HEK293 (cell line): ENCODE data around the gene MED25.

Experiments
- CTCF ChIA-PET: fragments of 350-600 bp; formaldehyde crosslinking; extraction: SDS; loops from one replicate; lab custom pipeline; 2021; ENCODE audit warnings: antibody characterized with exemption; lab: Yijun Ruan, JAX
- POLR2A ChIA-PET: fragments of 300-600 bp; formaldehyde crosslinking; extraction: SDS; loops from one replicate; lab custom pipeline; 2020; ENCODE audit warnings: antibody characterized with exemption, inconsistent platforms; lab: Yijun Ruan, JAX
- H3K27ac ChIP-seq: fragments of 200-500 bp; sonication (Bioruptor generic); 2 replicates; pipeline ENCODE4 v1.5.1; 2014; ENCODE audit warnings: low read depth, low read length, control low read depth, inconsistent platforms; ENCODE audit errors: extremely low read depth
- H3K36me3 ChIP-seq, 2 experiments: fragments of 200-500 bp in 1 of 2; sonication (Bioruptor generic) in 1 of 2; 1 replicate in 1 of 2; 2 replicates in 1 of 2; pipeline ENCODE4 v1.5.1; 2014 to 2017; ENCODE audit warnings: inconsistent platforms in 2 of 2, low read length in 2 of 2; ENCODE audit not compliant: control insufficient read depth in 2 of 2, insufficient read depth in 1 of 2
- H3K4me1 ChIP-seq: fragments of 200-500 bp; sonication (Bioruptor generic); 2 replicates; pipeline ENCODE4 v1.5.1; 2014; ENCODE audit warnings: mild to moderate bottlenecking, low read length, inconsistent platforms; ENCODE audit not compliant: control insufficient read depth, insufficient read depth
- H3K4me3 ChIP-seq: 2 replicates; pipeline ENCODE4 v1.5.1; 2011; ENCODE audit warnings: low read depth, mild to moderate bottlenecking, control low read depth, low read length, moderate library complexity
- H3K9me3 ChIP-seq: fragments of 200-500 bp; sonication (Bioruptor generic); 2 replicates; pipeline ENCODE4 v1.5.1; 2014; ENCODE audit warnings: low read depth, low read length, inconsistent platforms; ENCODE audit not compliant: control insufficient read depth, insufficient read depth
- HOXC10 ChIP-seq: sonication (generic); formaldehyde crosslinking; IDR thresholded peaks from 2 replicates; pipeline ENCODE4 v1.8.1; 2023; ENCODE audit warnings: mild to moderate bottlenecking, missing genetic modification reagents
- KLF17 ChIP-seq: fragments of 450-650 bp; formaldehyde crosslinking; IDR thresholded peaks from 2 replicates; pipeline ENCODE4 v1.5.1; 2016; ENCODE audit warnings: missing biosample characterization, missing genetic modification characterization
- KLF9 ChIP-seq: fragments of 450-650 bp; formaldehyde crosslinking; IDR thresholded peaks from 2 replicates; pipeline ENCODE4 v1.5.1; 2016; ENCODE audit warnings: missing biosample characterization, missing genetic modification characterization, low read depth
- PRDM10 ChIP-seq: fragments of 450-650 bp; formaldehyde crosslinking; IDR thresholded peaks from 2 replicates; pipeline ENCODE4 v1.5.1; 2016; ENCODE audit warnings: missing biosample characterization, missing genetic modification characterization
- RBAK ChIP-seq: fragments of 450-650 bp; formaldehyde crosslinking; IDR thresholded peaks from 2 replicates; pipeline ENCODE4 v1.5.1; 2016; ENCODE audit warnings: missing biosample characterization, missing genetic modification characterization
- SP7 ChIP-seq: fragments of 450-650 bp; formaldehyde crosslinking; IDR thresholded peaks from 2 replicates; pipeline ENCODE4 v1.5.1; 2016; ENCODE audit warnings: missing biosample characterization, missing genetic modification characterization
- WT1 ChIP-seq: fragments of 450-650 bp; formaldehyde crosslinking; IDR thresholded peaks from 2 replicates; pipeline ENCODE4 v1.5.1; 2016; ENCODE audit warnings: missing biosample characterization, missing genetic modification characterization
- ZIC2 ChIP-seq: fragments of 450-650 bp; formaldehyde crosslinking; IDR thresholded peaks from 2 replicates; pipeline ENCODE4 v1.5.1; 2016; ENCODE audit warnings: missing biosample characterization, missing genetic modification characterization
- ZNF10 ChIP-seq: fragments of 450-650 bp; formaldehyde crosslinking; IDR thresholded peaks from 2 replicates; pipeline ENCODE4 v1.5.1; 2017; ENCODE audit warnings: missing biosample characterization, missing genetic modification characterization
- ZNF221 ChIP-seq: fragments of 450-650 bp; formaldehyde crosslinking; IDR thresholded peaks from 2 replicates; pipeline ENCODE4 v1.5.1; 2017; ENCODE audit warnings: missing biosample characterization, missing genetic modification characterization, borderline replicate concordance
- ZNF354C ChIP-seq: fragments of 450-650 bp; formaldehyde crosslinking; IDR thresholded peaks from 2 replicates; pipeline ENCODE4 v1.5.1; 2016; ENCODE audit warnings: missing biosample characterization, missing genetic modification characterization, low read depth, borderline replicate concordance
- ZNF398 ChIP-seq: fragments of 450-650 bp; formaldehyde crosslinking; IDR thresholded peaks from 2 replicates; pipeline ENCODE4 v1.5.1; 2017; ENCODE audit warnings: missing biosample characterization, missing genetic modification characterization
- ZNF426 ChIP-seq: fragments of 450-650 bp; formaldehyde crosslinking; IDR thresholded peaks from 2 replicates; pipeline ENCODE4 v1.5.1; 2017; ENCODE audit warnings: missing biosample characterization, missing genetic modification characterization, mild to moderate bottlenecking, inconsistent platforms, moderate library complexity
- ZNF518A ChIP-seq: fragments of 450-650 bp; formaldehyde crosslinking; conservative IDR thresholded peaks from 2 replicates; pipeline ENCODE4 v1.5.1; 2016; ENCODE audit warnings: low read depth, missing biosample characterization, missing genetic modification characterization
- ZNF560 ChIP-seq: fragments of 450-650 bp; formaldehyde crosslinking; IDR thresholded peaks from 2 replicates; pipeline ENCODE4 v1.5.1; 2017; ENCODE audit warnings: missing biosample characterization, missing genetic modification characterization, borderline replicate concordance
- ZNF624 ChIP-seq: fragments of 450-650 bp; formaldehyde crosslinking; IDR thresholded peaks from 2 replicates; pipeline ENCODE4 v1.5.1; 2017; ENCODE audit warnings: missing biosample characterization, missing genetic modification characterization
- ZNF701 ChIP-seq: fragments of 450-650 bp; formaldehyde crosslinking; IDR thresholded peaks from 2 replicates; pipeline ENCODE4 v1.5.1; 2016; ENCODE audit warnings: missing biosample characterization, missing genetic modification characterization
- ZNF747 ChIP-seq: fragments of 450-650 bp; formaldehyde crosslinking; IDR thresholded peaks from 2 replicates; pipeline ENCODE4 v1.5.1; 2016; ENCODE audit warnings: missing biosample characterization, missing genetic modification characterization
- ZNF776 ChIP-seq: fragments of 450-650 bp; formaldehyde crosslinking; IDR thresholded peaks from 2 replicates; pipeline ENCODE4 v1.5.0; 2017; ENCODE audit warnings: missing biosample characterization, missing genetic modification characterization, borderline replicate concordance
- ZSCAN5A ChIP-seq: fragments of 450-650 bp; formaldehyde crosslinking; IDR thresholded peaks from 2 replicates; pipeline ENCODE4 v1.5.1; 2016; ENCODE audit warnings: missing biosample characterization, missing genetic modification characterization
- ZXDB ChIP-seq: fragments of 450-650 bp; formaldehyde crosslinking; IDR thresholded peaks from 2 replicates; pipeline ENCODE4 v1.5.1; 2016; ENCODE audit warnings: missing biosample characterization, missing genetic modification characterization

Gene MED25

GRCh38 chr19:49862391-49863253 lies 44.5 kb downstream of the MED25 start (continued):
- TF ChIP-seq ZNF518A (tag by site-specific recombination) (no peak), ZSCAN5A (tag by site-specific recombination) (peak; percentile 67; the same call in 1 of the 2 replicates), ZXDB (tag by site-specific recombination) (0 out of 2 replicates have a peak, but pooled peaks have one; percentile 29), ZNF426 (tag by site-specific recombination) (no peak), RBAK (tag by site-specific recombination) (no peak), SP7 (tag by site-specific recombination) (peak; percentile 50; the same call in 1 of the 2 replicates), ZNF398 (peak; percentile 66), ZNF354C (tag by site-specific recombination) (no peak), ZNF747 (tag by site-specific recombination) (no peak), ZNF701 (tag by site-specific recombination) (no peak), ZNF624 (tag by site-specific recombination) (no peak), KLF9 (tag by site-specific recombination) (0 out of 2 replicates have a peak, but pooled peaks have one; percentile 24), ZNF560 (tag by site-specific recombination) (no peak)

- H3K4me3 ChIP-seq = no peak overlapping the region
- ChIA-PET POLR2A (interaction anchor here (1.3 to 8.2 kb wide), 3 partner anchors 11 to 66 kb away, joined by 5 to 128 read pairs (median 14); partner anchors contain the start of genes ATF5, NUP62 and PTOV1), CTCF (interaction anchor here (0.7 to 1.5 kb wide), 5 partner anchors 13 to 182 kb away, joined by 3 to 4 read pairs (median 4); no protein-coding TSS in a partner anchor)
- no peaks in the 10 kb centered on the region for H3K9me3 ChIP-seq
- H3K27ac ChIP-seq = peak overlapping the region; percentile 44
- peaks cover 25% of the 10 kb centered on the region for H3K4me1 ChIP-seq
- peaks cover 21 to 62% of the 10 kb centered on the region in 2 experiments for H3K36me3 ChIP-seq
- TF ChIP-seq KLF17 (tag by site-specific recombination) (0 out of 2 replicates have a peak, but pooled peaks have one; percentile 24), HOXC10 (no peak), ZIC2 (tag by site-specific recombination) (peak; percentile 76), ZNF776 (tag by site-specific recombination) (no peak), ZNF10 (tag by site-specific recombination) (peak; percentile 59), ZNF221 (tag by site-specific recombination) (no peak), WT1 (tag by site-specific recombination) (0 out of 2 replicates have a peak, but pooled peaks have one; percentile 25), PRDM10 (tag by site-specific recombination) (no peak)
These were observed 45.3 kb downstream of the MED25 start for GRCh38 chr19:49863254-49863934.
